Measurements from ENCODE around the gene THOC6.

Gene THOC6

DNA sequence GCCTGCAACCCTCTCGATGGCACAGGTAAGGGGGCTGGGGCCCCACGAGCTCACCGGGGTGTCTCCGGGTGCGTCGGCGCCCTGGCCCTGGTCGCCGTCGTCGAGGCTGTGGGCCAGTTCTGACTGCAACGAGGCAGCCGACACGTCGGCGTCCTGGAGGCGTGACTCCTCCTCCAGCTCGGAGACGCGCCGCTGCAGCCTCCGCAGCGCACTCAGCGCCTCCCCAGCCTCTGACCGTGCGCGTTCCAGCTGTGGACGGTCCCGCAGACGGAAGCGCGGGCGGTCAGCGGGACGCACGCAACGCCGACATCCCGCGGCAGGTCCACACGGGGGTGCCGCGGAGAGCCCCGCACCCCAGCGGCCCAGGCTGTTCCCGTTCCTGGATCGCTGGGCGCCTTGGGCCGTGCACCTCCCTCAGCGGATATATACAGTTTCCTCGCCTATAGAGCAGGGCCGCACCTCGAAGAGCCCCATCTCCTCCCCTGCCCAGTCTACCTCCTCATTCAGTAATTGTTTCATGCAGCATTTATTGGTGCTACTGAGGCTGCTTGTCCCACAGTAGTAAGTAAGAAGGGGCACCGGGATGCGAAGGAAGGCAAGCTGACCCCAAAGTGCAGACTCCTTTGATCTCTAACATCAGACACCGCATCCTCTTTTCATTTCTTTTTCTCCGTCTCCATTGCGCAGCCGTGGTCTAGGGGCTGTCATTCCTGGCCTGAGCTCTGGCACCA lies 5.8 kb downstream of the THOC6 start:
- no peak for DNase-seq (ENCODE audit: low spot score)

DNA sequence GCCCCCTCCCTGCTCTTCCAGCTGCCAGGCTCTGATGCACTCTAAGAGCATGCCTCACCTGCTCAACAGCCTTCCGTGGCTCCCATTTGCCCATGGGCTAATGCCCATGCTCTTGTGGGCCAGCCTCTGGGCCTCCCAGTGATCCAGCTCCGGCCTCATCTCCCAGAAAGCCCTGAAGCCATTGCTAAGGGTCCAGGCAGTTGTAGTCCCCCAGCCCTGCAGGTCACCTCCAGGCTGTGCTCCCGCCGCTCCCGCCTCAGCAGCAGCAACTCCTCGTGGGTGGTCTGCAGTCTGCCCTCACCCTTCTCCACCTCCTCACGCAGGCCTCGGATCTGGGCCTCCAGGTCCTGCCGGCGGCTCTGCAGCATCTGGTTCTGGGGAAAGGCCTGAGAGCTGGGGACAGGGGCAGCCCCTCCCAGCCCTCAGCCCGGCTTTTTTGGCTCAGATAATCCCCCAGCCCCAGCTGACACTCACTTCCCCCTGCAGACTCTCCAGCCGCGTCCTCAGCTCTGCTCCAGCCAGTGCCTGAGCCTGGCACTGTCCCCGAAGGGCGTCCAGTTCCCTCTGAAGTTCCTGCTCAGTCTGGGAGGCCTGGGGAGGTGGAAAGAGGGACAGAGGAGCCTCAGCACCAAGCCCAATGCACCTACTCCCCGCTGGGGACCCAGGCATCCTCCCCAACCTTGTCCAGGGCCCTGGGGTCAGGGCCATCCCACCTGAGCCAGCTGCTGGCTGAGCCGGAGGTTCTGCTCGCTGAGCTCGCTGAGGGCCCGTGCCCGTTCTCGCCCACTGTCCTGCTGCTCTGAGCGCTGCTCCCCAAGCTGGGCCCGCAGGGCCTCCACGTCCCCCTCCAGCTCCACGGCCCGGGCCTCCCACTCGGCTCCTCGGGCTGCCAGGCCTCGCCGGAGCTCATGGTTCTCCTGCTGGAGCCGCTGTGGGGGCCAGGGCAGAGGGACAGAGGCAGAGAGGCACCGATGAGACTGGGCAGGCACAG lies 6.7 kb downstream of the THOC6 start:
- TF ChIP-seq, protein P1, sequence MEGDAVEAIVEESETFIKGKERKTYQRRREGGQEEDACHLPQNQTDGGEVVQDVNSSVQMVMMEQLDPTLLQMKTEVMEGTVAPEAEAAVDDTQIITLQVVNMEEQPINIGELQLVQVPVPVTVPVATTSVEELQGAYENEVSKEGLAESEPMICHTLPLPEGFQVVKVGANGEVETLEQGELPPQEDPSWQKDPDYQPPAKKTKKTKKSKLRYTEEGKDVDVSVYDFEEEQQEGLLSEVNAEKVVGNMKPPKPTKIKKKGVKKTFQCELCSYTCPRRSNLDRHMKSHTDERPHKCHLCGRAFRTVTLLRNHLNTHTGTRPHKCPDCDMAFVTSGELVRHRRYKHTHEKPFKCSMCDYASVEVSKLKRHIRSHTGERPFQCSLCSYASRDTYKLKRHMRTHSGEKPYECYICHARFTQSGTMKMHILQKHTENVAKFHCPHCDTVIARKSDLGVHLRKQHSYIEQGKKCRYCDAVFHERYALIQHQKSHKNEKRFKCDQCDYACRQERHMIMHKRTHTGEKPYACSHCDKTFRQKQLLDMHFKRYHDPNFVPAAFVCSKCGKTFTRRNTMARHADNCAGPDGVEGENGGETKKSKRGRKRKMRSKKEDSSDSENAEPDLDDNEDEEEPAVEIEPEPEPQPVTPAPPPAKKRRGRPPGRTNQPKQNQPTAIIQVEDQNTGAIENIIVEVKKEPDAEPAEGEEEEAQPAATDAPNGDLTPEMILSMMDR (conservative IDR thresholded peaks at IDR 0.05; ENCODE audit: low read depth) = no peak
- ChIA-PET CTCF (interaction anchor here (0.7 to 2.6 kb wide), 9 partner anchors 9 to 99 kb away, joined by 3 to 15 read pairs (median 5); partner anchors contain the start of genes TNFRSF12A and ZSCAN10), POLR2A (ENCODE audit: low non-redundant PET) (interaction anchor here (0.8 kb wide), 1 partner anchor 10 kb away, joined by 4 read pairs; no protein-coding TSS in a partner anchor)
- no peak overlapping the region for H3K27ac ChIP-seq
- DNase-seq (ENCODE audit: low spot score) = no peak

More for the DNA sequence above, 5.8 kb downstream of the THOC6 start:
- H3K27ac ChIP-seq = no peak overlapping the region
- POLR2A ChIA-PET (ENCODE audit: low non-redundant PET) = no interaction called here
- CTCF ChIA-PET = interaction anchor here (0.6 to 2.6 kb wide), 4 partner anchors 9 to 28 kb away, joined by 3 to 10 read pairs (median 4); no protein-coding TSS in a partner anchor
- TF ChIP-seq, protein P1 (conservative IDR thresholded peaks at IDR 0.05; ENCODE audit: low read depth) = no peak

DNA sequence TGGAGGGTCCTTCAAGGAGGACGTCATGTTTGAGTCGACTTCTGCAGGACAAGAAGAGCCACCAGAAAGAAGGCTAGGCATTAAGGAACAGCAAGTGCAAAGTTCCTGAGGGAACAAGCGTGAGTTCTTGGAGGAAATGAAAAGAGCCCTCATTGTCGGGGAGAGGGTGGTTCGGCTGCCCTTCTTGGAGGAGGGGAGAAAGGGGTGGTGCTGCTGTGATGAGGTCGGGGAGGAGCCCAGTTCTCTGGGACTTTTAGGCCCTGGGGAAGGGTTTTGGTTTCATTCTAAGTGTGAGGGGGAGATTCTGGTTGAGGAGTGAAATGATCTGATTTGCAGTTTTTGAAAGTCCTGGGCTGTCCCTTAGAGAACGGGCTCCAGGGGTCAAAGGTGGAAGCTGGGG lies 8.8 kb downstream of the THOC6 start:
- TF ChIP-seq, protein P1 (conservative IDR thresholded peaks at IDR 0.05; ENCODE audit: low read depth) = no peak
- no peak overlapping the region for H3K27ac ChIP-seq
- CTCF ChIA-PET = interaction anchor here (1.6 kb wide), 1 partner anchor 13 kb away, joined by 12 read pairs; the partner anchor contains the start of gene MMP25
- POLR2A ChIA-PET (ENCODE audit: low non-redundant PET) = no interaction called here
- DNase-seq (ENCODE audit: low spot score) = no peak

DNA sequence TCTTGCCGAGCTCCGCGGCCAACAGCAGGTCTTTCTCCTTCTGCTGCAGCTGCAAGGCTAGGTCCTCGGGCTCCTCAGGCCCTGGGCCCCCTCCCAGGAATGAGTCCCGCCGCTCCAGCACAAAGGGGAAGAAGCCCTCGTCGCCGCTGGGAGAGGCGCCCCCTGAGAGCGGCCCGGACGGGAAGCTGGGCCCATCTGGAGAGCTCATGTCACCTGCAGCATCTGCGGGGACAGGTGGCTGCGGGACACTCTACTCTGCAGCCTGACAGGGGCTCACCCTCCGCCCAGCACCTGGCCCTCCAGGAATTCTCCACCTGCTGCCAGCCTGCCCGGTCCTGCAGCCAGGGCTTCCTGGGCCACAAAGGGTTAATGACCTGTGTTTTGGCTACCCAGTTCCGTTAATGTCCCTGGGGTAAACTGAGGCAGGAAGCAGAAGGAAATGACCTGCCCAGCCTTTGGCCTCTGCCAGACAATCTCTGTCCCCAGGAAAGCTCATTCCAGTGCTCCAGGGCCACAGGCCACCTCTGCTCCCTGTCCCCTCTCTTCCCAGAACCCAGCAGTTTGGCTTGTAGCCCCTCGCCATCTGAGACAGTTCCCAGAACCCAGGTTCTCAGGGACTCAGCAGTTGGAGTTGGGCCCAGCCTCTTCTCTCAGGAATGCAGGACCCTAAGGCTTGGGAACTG lies 11.6 kb downstream of the THOC6 start:
- DNase-seq (ENCODE audit: low spot score) = no peak
- CTCF ChIA-PET = interaction anchor here (1.2 to 2.2 kb wide), 2 partner anchors 25 to 33 kb away, joined by 3 to 5 read pairs; no protein-coding TSS in a partner anchor
- TF ChIP-seq, protein P1 (conservative IDR thresholded peaks at IDR 0.05; ENCODE audit: low read depth) = no peak
- no peak overlapping the region for H3K27ac ChIP-seq
- POLR2A ChIA-PET (ENCODE audit: low non-redundant PET) = no interaction called here

DNA sequence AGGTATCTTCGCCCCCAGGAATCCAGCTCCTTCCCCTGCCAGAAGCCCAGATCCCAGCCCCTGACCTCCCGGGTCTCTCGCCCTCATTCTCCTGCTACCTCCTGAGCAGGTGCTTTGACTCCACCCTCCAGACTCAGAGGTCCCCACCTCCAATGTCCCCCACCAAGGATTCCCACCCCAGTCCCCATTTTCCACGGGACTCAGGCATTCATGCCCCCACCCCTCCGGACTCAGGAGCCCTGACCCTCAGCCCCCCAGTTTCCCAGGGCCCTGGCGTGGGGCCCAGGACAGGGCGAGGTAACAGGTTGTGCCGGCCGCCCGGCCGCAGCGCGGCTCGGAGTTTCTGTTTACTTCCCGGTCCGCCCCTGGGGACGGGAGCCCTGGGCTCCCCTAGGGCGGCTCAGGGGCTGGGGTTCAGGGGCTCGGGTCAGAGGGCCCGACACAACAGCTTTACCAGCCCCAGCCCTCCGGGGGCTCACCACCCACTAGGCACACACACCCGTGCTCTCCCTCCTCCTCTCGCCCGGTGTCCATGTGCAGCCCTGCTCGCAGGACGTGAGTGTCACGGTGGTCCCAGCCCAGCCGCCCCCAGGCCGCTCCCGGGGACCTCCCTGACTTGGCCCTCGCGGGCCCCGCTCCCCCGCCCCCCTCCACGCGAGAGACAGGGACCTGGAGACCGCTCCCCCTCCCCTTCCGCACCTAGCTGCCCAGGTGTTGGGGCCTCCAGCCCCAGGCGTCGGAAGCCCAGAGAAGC lies 12.3 kb downstream of the THOC6 start:
- ChIA-PET CTCF (interaction anchor here (2.2 kb wide), 1 partner anchor 24 kb away, joined by 5 read pairs; no protein-coding TSS in a partner anchor), POLR2A (ENCODE audit: low non-redundant PET) (no interaction called here)
- no peak for DNase-seq (ENCODE audit: low spot score)
- TF ChIP-seq, protein P1 (conservative IDR thresholded peaks at IDR 0.05; ENCODE audit: low read depth) = no peak
- H3K27ac ChIP-seq = no peak overlapping the region

Measured in RWPE1 (cell line).